H1 (cell line): ENCODE results near the gene SLC25A20. TPM values are rescaled to one million over a fixed set of nuclear protein-coding genes. Genes with fewer than 3 reads are reported as not detected.

Source experiments
- BACH1 ChIP-seq: IDR thresholded peaks from 2 replicates; pipeline ENCODE4 v1.6.1; 2012; ENCODE audit warnings: low read length, improper control_type of control experiment
- BCL11A ChIP-seq, 2 experiments: IDR thresholded peaks; one replicate each; pipeline ENCODE4 v1.6.1; 2011; ENCODE audit warnings: low read depth in 2 of 2, low read length in 2 of 2, mild to moderate bottlenecking in 2 of 2
- CBX5 ChIP-seq: fragments of 300-800, 300-1000 bp; sonication (generic); IDR thresholded peaks from 2 replicates; pipeline ENCODE4 v1.7.1; 2016; ENCODE audit warnings: antibody characterized with exemption, low read length, low read depth
- CHD1 ChIP-seq: IDR thresholded peaks from 2 replicates; pipeline ENCODE4 v1.6.1; 2012; ENCODE audit warnings: low read depth, low read length, improper control_type of control experiment
- CHD2 ChIP-seq: IDR thresholded peaks from 2 replicates; pipeline ENCODE4 v1.6.1; 2012; ENCODE audit warnings: low read length, improper control_type of control experiment
- CTBP2 ChIP-seq: IDR thresholded peaks from 2 replicates; pipeline ENCODE4 v1.7.0; 2011; ENCODE audit warnings: borderline replicate concordance, mild to moderate bottlenecking, moderate library complexity, mixed read lengths, low read length; ENCODE audit not compliant: insufficient read depth, insufficient read length
- HDAC2 ChIP-seq, 2 experiments: fragments of 300-600 bp in 1 of 2; sonication (generic) in 1 of 2; IDR thresholded peaks; 2 replicates each; pipeline ENCODE4 v1.6.1; 2011 to 2012; ENCODE audit warnings: low read depth in 2 of 2, low read length in 2 of 2, mild to moderate bottlenecking in 2 of 2, moderate library complexity in 2 of 2, borderline replicate concordance in 1 of 2, inconsistent platforms in 1 of 2
- MAFK ChIP-seq: IDR thresholded peaks from 2 replicates; pipeline ENCODE4 v1.6.1; 2012; ENCODE audit warnings: low read depth, mild to moderate bottlenecking, improper control_type of control experiment, low read length
- PHF8 ChIP-seq: fragments of 200-600 bp; sonication (generic); conservative IDR thresholded peaks from 2 replicates; pipeline ENCODE4 v1.7.1; 2012; ENCODE audit warnings: low read depth, mild to moderate bottlenecking, inconsistent platforms, low read length, moderate library complexity
- POLR2A ChIP-seq, 2 experiments: IDR thresholded peaks; 1 replicate in 1 of 2; 2 replicates in 1 of 2; pipeline ENCODE4 v1.6.1; 2011; ENCODE audit warnings: low read depth in 2 of 2, low read length in 2 of 2, mild to moderate bottlenecking in 2 of 2; ENCODE audit errors: control extremely low read depth in 1 of 2
- POLR2AphosphoS5 ChIP-seq: IDR thresholded peaks from 2 replicates; pipeline ENCODE4 v1.6.1; 2011; ENCODE audit warnings: low read depth, low read length
- RAD21 ChIP-seq, 2 experiments: IDR thresholded peaks in 1 of 2; conservative IDR thresholded peaks in 1 of 2; 2 replicates each; pipeline ENCODE4 v1.6.1; 2011; ENCODE audit warnings: low read depth in 2 of 2, low read length in 2 of 2, improper control_type of control experiment in 1 of 2, inconsistent platforms in 1 of 2, mild to moderate bottlenecking in 1 of 2, moderate library complexity in 1 of 2
- RBBP5 ChIP-seq: IDR thresholded peaks from 2 replicates; pipeline ENCODE4 v1.7.1; 2012; ENCODE audit warnings: low read depth, mild to moderate bottlenecking, inconsistent platforms, low read length, moderate library complexity, borderline replicate concordance
- RNF2 ChIP-seq: fragments of 200-900, 300-1000 bp; sonication (generic); IDR thresholded peaks from 2 replicates; pipeline ENCODE4 v1.7.1; 2016; ENCODE audit warnings: borderline replicate concordance, low read depth, mild to moderate bottlenecking, antibody characterized with exemption, low read length; ENCODE audit not compliant: poor library complexity, severe bottlenecking; ENCODE audit errors: missing control alignments
- SAP30 ChIP-seq: fragments of 300-600 bp; sonication (generic); IDR thresholded peaks from 2 replicates; pipeline ENCODE4 v1.7.1; 2012; ENCODE audit warnings: low read length, moderate library complexity, mild to moderate bottlenecking, inconsistent platforms; ENCODE audit not compliant: insufficient read depth, insufficient replicate concordance
- SIN3A ChIP-seq, 2 experiments: IDR thresholded peaks in 1 of 2; conservative IDR thresholded peaks in 1 of 2; 2 replicates each; pipeline ENCODE4 v1.6.1; 2011 to 2012; ENCODE audit warnings: low read length in 2 of 2, improper control_type of control experiment in 1 of 2, low read depth in 1 of 2, mild to moderate bottlenecking in 1 of 2
- SP2 ChIP-seq: IDR thresholded peaks from 2 replicates; pipeline ENCODE4 v1.6.1; 2012; ENCODE audit warnings: mild to moderate bottlenecking, low read length, inconsistent platforms
- SRF ChIP-seq: IDR thresholded peaks from 2 replicates; pipeline ENCODE4 v1.6.1; 2011; ENCODE audit warnings: mild to moderate bottlenecking, low read depth, low read length, moderate library complexity
- TAF1 ChIP-seq: IDR thresholded peaks from 2 replicates; pipeline ENCODE4 v1.6.1; 2011; ENCODE audit warnings: mild to moderate bottlenecking, low read depth, low read length
- TCF12 ChIP-seq: IDR thresholded peaks from 2 replicates; pipeline ENCODE4 v1.6.1; 2011; ENCODE audit warnings: low read depth, mild to moderate bottlenecking, low read length
- polyA plus RNA-seq, 7 experiments: library from polyadenylated mRNA; depleted of rRNA in 3 of 7; stranded (reverse) in 5 of 7; unstranded in 2 of 7; fragments of >200 nt in 5 of 7; fragments of 200-250 nt in 2 of 7; gene quantifications; 1 replicate in 5 of 7; 2 replicates in 1 of 7; 4 replicates in 1 of 7; pipeline versions ENCODE4 v1.2.1 to v1.2.3, GENCODE V29; 2011 to 2013; ENCODE audit warnings: missing spikeins in 2 of 7, mixed read lengths in 2 of 7
- total RNA-seq: library from RNA; stranded (reverse); fragmentation: NEBNext Ultra II Directional; extraction: Animal tissue kit (Norgen Biotek cat#: 25700); gene quantifications from 2 replicates; pipeline ENCODE4 v1.2.1, GENCODE V29; 2021

The SLC25A20 gene
- total and polyA plus RNA-seq, 2 of the 8 experiments (the other 6 are each of a cell fraction or from before 2014, with no cell fraction given) = 3.8 to 4.0 TPM

DNA sequence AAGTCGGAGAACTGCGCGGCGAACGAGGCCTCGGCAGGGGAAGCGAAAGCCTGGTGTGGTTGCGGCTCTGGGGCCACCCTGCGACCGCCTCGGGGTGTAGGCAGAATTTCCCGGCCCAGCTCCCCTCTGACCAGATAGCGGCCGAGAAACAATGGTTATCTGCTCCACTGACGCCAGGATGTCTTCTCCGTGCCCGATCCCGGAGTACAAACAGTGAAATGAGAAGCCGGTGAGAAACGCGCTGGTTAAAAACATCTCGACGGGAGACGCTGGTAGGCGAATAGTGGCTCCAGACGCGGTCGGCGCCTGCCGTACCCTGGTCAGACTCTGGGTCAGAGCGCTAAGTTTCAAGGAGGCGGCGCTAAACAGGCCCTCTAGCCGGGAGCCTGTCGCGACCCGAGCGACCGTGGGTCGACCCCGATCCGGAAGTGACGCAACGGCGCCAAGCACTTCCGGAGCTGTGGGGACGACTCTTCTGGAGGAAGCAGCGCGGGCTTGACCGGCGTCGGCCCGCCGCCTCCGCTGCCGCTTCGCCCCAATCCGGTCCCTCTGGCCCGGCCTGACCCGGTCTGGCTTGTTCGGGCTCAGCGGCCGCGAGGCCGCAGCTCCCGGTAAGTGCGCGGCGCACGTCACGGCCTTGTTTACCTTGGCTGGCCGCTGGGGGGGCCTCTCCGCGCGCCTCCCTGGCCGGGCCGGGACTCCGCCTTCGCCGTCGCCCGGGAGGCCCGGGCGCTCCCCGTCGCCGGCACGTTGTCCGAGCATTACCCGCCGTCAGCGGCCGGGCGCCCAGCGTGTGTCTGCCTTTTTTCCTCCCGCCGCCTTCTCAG, 19.9 kb upstream of the SLC25A20 start, which contains the start of gene ARIH2 (continued):
- TF ChIP-seq CTBP2 (no peak), RBBP5 (peak; percentile 91; the same call in 1 of the 2 replicates), CHD1 (no peak), SAP30 (no peak), TAF1 (peak; percentile 59; the same call in 1 of the 2 replicates), PHF8 (peak; percentile 87), HDAC2 (IDR thresholded peaks at IDR 0.05; ENCODE audit: borderline replicate concordance in 1 of 2, low read depth in 2 of 2, low read length in 2 of 2) (peak in 1 of 2 experiments; percentile 41; a peak in 1 of 4 replicates), SP2 (no peak), SIN3A (conservative IDR thresholded peaks at IDR 0.05 in 1 of 2, IDR thresholded peaks at IDR 0.05 in 1 of 2; ENCODE audit: low read depth in 1 of 2, low read length in 2 of 2) (no peak; a peak in 2 of 4 replicates), CBX5 (no peak), MAFK (no peak), POLR2AphosphoS5 (peak; percentile 72; the same call in 1 of the 2 replicates), RNF2 (no peak), SRF (0 out of 2 replicates have a peak, but pooled peaks have one; percentile 19), BACH1 (peak; percentile 85), TCF12 (no peak), BCL11A (IDR thresholded peaks at IDR 0.05; ENCODE audit: low read depth in 2 of 2, low read length in 2 of 2) (no peak), RAD21 (IDR thresholded peaks at IDR 0.05 in 1 of 2, conservative IDR thresholded peaks at IDR 0.05 in 1 of 2; ENCODE audit: low read depth in 2 of 2, low read length in 2 of 2) (peak in 1 of 2 experiments; percentile 9; a peak in 1 of 4 replicates), CHD2 (no peak), POLR2A (IDR thresholded peaks at IDR 0.05; ENCODE audit: control extremely low read depth in 1 of 2, low read depth in 2 of 2, low read length in 2 of 2) (peak in 1 of 2 experiments; percentile 88; a peak in 2 of 3 replicates)
